ENCODE measurements around the gene CALML6.

The CALML6 gene

GRCh38 chr1:1892079-1892762, 22.8 kb upstream of the CALML6 start:
- H3K79me2 ChIP-seq (ENCODE audit: low read length): peaks cover 35% of the 10 kb centered on the region
- no peaks in the 10 kb centered on the region for H3K27me3 ChIP-seq (replicated peaks; ENCODE audit: insufficient read depth, low read length)
- H3K9ac ChIP-seq (ENCODE audit: low read length): no peak overlapping the region; the same call in 1 of the 2 replicates
- peaks cover 22% of the 10 kb centered on the region for H4K20me1 ChIP-seq (ENCODE audit: insufficient read depth, low read length)
- H3K9me2 ChIP-seq (replicated peaks; ENCODE audit: insufficient read depth, low read length): no peaks in the 10 kb centered on the region
- H2AFZ ChIP-seq (ENCODE audit: low read length): peak overlapping the region; percentile 67
- no peak for TF ChIP-seq EZH2phosphoT487 (IDR thresholded peaks at IDR 0.05; ENCODE audit: low read length)
- no peak for TF ChIP-seq EZH2 (optimal IDR thresholded peaks at IDR 0.05; ENCODE audit: low read depth, low read length)
- TF ChIP-seq, protein P1, sequence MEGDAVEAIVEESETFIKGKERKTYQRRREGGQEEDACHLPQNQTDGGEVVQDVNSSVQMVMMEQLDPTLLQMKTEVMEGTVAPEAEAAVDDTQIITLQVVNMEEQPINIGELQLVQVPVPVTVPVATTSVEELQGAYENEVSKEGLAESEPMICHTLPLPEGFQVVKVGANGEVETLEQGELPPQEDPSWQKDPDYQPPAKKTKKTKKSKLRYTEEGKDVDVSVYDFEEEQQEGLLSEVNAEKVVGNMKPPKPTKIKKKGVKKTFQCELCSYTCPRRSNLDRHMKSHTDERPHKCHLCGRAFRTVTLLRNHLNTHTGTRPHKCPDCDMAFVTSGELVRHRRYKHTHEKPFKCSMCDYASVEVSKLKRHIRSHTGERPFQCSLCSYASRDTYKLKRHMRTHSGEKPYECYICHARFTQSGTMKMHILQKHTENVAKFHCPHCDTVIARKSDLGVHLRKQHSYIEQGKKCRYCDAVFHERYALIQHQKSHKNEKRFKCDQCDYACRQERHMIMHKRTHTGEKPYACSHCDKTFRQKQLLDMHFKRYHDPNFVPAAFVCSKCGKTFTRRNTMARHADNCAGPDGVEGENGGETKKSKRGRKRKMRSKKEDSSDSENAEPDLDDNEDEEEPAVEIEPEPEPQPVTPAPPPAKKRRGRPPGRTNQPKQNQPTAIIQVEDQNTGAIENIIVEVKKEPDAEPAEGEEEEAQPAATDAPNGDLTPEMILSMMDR (IDR thresholded peaks at IDR 0.05; ENCODE audit: low read length): no peak
- H3F3A ChIP-seq (ENCODE audit: insufficient read depth, low read length): peaks cover 10% of the 10 kb centered on the region
- peaks cover 25% of the 10 kb centered on the region for H3K4me1 ChIP-seq (ENCODE audit: low read length)
- peak overlapping the region; percentile 69 for H3K4me3 ChIP-seq (ENCODE audit: low read length)
- H3K36me3 ChIP-seq (replicated peaks; ENCODE audit: insufficient read depth, low read length): no peaks in the 10 kb centered on the region; the same call in 1 of the 2 replicates
- H3K27ac ChIP-seq (ENCODE audit: low read length): no peak overlapping the region
- peak overlapping the region; percentile 90 for H3K4me2 ChIP-seq (ENCODE audit: low read depth, low read length)
- DNase-seq: no peak
- H3K9me3 ChIP-seq (replicated peaks; ENCODE audit: insufficient read depth, low read length): no peaks in the 10 kb centered on the region

DNA sequence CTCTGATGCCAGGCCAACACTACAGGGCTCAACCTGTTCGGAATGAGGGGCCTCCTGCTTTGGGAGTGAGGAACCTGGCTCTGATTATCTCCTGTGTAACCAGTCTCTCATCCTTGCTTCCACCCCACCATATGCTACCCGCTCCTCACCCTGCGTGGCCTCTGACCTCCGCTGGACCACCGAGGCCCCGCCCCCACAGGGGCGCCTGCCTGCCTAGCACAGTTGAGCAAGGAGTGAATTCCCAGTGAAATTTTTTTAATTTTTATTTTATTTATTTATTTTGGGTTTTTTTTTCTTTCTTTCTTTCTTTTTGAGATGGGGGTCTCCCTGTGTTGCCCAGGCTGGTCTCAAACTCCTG, 22.3 kb upstream of the CALML6 start:
- Histone ChIP-seq H3K27ac (ENCODE audit: low read length) (no peak overlapping the region), H3K9me2 (replicated peaks; ENCODE audit: insufficient read depth, low read length) (no peaks in the 10 kb centered on the region), H3K4me1 (ENCODE audit: low read length) (peaks cover 29% of the 10 kb centered on the region), H3K4me2 (ENCODE audit: low read depth, low read length) (no peak overlapping the region), H3F3A (ENCODE audit: insufficient read depth, low read length) (peaks cover 16% of the 10 kb centered on the region), H4K20me1 (ENCODE audit: insufficient read depth, low read length) (peaks cover 17% of the 10 kb centered on the region), H3K79me2 (ENCODE audit: low read length) (peaks cover 30% of the 10 kb centered on the region), H2AFZ (ENCODE audit: low read length) (no peak overlapping the region), H3K9ac (ENCODE audit: low read length) (no peak overlapping the region), H3K9me3 (replicated peaks; ENCODE audit: insufficient read depth, low read length) (no peaks in the 10 kb centered on the region), H3K27me3 (replicated peaks; ENCODE audit: insufficient read depth, low read length) (no peaks in the 10 kb centered on the region), H3K36me3 (replicated peaks; ENCODE audit: insufficient read depth, low read length) (no peaks in the 10 kb centered on the region; the same call in 1 of the 2 replicates), H3K4me3 (ENCODE audit: low read length) (no peak overlapping the region)
- no peak for DNase-seq
- TF ChIP-seq EZH2phosphoT487 (IDR thresholded peaks at IDR 0.05; ENCODE audit: low read length): no peak
- TF ChIP-seq EZH2 (optimal IDR thresholded peaks at IDR 0.05; ENCODE audit: low read depth, low read length): no peak
- TF ChIP-seq, protein P1 (IDR thresholded peaks at IDR 0.05; ENCODE audit: low read length): no peak

DNA sequence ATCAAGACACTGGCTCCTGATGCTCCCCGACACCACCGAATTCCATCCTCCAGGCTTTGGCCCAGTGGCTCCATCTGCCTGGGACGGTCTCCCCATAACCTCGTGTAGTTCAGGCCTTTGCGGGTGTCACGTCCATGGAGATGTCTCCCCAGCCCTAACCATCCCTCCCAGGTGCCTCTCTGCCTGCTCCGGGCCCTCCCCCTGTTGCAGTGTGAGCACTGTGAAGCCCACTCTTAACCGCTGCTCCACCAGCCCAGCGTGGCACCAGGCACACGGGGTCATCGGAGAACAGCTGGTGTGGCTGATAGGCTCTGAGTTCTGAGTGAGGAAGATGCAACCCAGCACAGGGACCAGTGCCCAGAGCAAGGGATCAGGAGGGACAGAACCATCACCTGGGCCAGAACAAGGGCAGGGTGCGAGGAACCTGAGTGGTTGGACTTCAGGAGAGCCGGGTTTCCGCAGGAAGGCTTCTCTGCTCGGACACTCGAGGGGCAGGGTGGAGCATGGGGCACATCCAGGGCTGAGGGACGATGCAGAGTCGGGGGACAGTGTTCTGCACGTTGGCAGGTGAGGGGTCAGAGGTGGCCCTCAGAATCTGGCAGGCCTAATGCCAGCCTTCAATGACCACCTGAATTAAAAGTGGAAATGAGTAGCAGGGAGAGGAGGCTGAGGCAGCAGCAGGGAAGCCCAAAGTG, 21.6 kb upstream of the CALML6 start:
- Histone ChIP-seq H3K36me3 (replicated peaks; ENCODE audit: insufficient read depth, low read length) (no peaks in the 10 kb centered on the region), H3K4me1 (ENCODE audit: low read length) (peaks cover 33% of the 10 kb centered on the region), H3K9me3 (replicated peaks; ENCODE audit: insufficient read depth, low read length) (no peaks in the 10 kb centered on the region), H3K4me2 (ENCODE audit: low read depth, low read length) (no peak overlapping the region), H3F3A (ENCODE audit: insufficient read depth, low read length) (peaks cover 20% of the 10 kb centered on the region), H2AFZ (ENCODE audit: low read length) (no peak overlapping the region), H3K4me3 (ENCODE audit: low read length) (no peak overlapping the region), H3K79me2 (ENCODE audit: low read length) (peaks cover 23% of the 10 kb centered on the region), H3K9me2 (replicated peaks; ENCODE audit: insufficient read depth, low read length) (no peaks in the 10 kb centered on the region), H3K9ac (ENCODE audit: low read length) (no peak overlapping the region), H3K27ac (ENCODE audit: low read length) (no peak overlapping the region), H3K27me3 (replicated peaks; ENCODE audit: insufficient read depth, low read length) (no peaks in the 10 kb centered on the region), H4K20me1 (ENCODE audit: insufficient read depth, low read length) (peaks cover 10% of the 10 kb centered on the region)
- no peak for DNase-seq
- TF ChIP-seq, protein P1 (IDR thresholded peaks at IDR 0.05; ENCODE audit: low read length): no peak
- TF ChIP-seq EZH2phosphoT487 (IDR thresholded peaks at IDR 0.05; ENCODE audit: low read length): no peak
- no peak for TF ChIP-seq EZH2 (optimal IDR thresholded peaks at IDR 0.05; ENCODE audit: low read depth, low read length)

All from MM.1S (cell line).